GM18505 (cell line): ENCODE data around the gene VPS39.

ENCODE experiments used
- ATAC-seq: cut with Tn5 transposase; IDR thresholded peaks from one replicate; pipeline ENCODE4 v1.9.1; 2021; ENCODE audit not compliant: unreplicated experiment
- POLR2A ChIP-seq: IDR thresholded peaks from 4 replicates; pipeline ENCODE4 v1.6.1; 2011; ENCODE audit warnings: borderline replicate concordance; ENCODE audit not compliant: insufficient read depth, insufficient read length; ENCODE audit errors: extremely low read depth

The VPS39 gene

GRCh38 chr15:42143356-42143755 is 64.7 kb downstream of the VPS39 start:
- no peak for TF ChIP-seq POLR2A
- ATAC-seq = no peak

DNA sequence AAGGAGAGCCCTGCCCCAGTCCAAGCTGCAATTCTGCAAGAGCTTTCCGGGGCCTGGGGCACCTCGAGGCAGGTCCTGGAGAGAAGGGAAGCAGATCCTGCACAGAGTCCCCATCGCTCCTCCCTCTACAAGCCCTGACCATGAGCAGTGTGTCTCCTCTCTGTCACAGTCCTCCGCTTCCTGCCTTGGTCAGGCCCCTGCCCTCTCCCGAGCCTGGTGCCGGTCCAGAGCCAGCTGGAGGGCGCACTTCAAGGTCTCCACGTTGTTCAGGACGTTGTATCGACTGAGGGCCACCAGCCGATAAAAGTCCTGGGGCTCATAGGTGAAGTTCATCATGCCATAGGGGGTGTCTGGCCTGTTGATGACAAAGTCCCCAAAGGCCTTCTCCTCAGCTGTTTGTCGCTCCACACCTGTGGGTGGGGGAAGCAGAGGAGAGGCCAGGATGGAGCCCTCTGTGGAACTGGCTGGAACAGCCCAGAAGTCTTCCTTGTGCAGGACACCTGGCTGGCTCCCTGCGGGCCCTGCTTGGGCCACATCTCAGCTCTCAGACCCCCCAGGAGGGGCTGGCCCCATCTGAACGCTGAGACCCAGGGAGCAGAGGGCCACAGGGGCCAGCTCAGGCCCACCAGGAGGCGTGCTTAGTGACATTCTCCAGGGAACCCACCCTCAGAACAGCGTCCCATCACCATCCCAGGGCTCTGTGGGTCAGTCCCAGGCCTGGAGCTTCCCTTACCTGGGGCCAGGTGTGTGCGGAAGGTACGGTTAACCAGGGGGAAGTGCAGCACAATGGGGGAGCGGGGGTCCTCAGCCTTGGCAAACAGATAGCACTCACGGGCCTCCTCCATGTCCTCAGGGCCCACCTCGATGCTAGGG is 66.1 kb downstream of the VPS39 start:
- no peak for ATAC-seq
- TF ChIP-seq POLR2A = no peak

GRCh38 chr15:42141246-42141645 is 66.9 kb downstream of the VPS39 start:
- TF ChIP-seq POLR2A = no peak
- ATAC-seq = no peak

GRCh38 chr15:42140383-42141070 is 67.6 kb downstream of the VPS39 start:
- TF ChIP-seq POLR2A = no peak
- no peak for ATAC-seq

DNA sequence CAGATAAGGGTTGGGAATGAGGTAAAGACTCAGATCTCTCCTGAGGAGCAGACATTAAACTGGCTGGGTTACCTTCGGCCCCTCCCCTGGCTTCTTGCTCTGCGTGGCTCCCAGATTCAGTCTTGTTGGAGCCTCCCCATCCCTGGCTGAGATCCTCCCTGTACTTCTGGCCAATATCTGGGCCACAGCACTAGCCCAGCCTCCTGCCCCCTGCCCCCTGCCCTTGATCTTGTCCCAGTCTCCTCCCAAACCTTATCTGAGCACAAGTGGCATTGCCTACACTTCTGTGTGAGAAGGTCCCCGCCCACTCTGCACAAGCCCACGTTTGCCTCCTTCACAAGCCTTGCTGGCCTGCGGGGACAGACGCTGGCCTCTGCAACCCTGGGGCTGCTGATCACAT is 68.5 kb downstream of the VPS39 start:
- no peak for ATAC-seq
- TF ChIP-seq POLR2A = no peak

DNA sequence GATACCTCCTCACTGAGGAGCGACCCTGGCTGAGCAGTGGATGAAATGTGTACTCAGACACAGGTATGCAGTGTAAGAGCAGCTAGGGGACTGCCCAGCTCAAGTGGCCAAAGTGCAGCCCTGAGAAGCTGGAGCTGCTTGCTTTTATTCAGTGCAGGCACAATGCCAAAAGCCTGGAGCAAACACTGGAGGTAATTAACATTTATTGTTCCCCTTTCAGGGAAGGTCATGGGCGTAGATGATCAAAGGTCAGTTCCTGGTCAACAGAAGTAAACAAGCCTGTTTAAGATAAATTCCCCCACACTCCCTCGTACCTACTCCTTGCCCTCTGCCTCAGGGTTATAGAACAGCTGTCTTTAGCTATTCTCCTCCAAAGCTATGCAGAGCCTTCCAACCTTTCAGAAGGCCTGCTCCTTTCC is 69.1 kb downstream of the VPS39 start:
- TF ChIP-seq POLR2A = no peak
- ATAC-seq = no peak

DNA sequence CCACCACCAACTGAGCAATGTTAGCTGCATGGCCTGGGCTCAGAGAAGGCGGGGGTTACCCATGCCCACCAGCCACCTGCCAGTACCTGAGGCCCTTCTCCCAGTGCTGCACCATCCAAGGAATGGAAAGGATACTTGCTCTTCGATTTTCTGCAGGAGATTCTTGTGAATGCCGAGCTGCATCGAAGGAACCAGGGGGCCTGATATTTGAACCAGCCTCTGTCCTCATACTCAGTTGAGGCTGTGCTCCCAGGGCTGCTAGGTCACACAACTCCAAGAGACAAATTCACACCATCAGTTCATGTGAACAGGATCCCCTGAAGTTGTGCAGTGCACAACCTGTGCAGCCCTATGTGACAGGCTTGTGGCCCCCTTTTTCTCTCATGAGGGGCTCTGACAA is 69.7 kb downstream of the VPS39 start:
- no peak for ATAC-seq
- no peak for TF ChIP-seq POLR2A

GRCh38 chr15:42137461-42138261 is 70.4 kb downstream of the VPS39 start:
- no peak for ATAC-seq
- TF ChIP-seq POLR2A = no peak

DNA sequence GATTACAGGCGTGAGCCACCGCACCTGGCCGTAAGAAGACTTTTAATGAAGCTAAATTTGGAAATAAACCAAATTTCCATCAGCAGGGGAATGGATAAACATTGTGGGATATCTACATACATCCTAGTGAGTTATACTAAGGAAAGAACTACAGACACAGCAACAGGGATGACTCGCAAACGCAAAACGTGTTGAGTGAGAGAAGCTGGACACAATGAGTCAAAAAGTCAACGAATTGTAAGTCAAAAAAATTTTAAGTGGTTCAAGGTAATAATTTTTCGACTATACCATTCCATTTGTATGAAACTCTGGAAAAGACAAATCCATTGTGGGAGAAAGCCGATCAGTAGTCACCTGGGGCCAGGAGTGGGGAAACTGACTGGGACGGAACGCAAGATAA is 71.6 kb downstream of the VPS39 start:
- no peak for ATAC-seq

GRCh38 chr15:42135351-42135750 is 72.8 kb downstream of the VPS39 start:
- TF ChIP-seq POLR2A = no peak
- ATAC-seq = no peak

More for the DNA sequence above, 71.6 kb downstream of the VPS39 start:
- no peak for TF ChIP-seq POLR2A

DNA sequence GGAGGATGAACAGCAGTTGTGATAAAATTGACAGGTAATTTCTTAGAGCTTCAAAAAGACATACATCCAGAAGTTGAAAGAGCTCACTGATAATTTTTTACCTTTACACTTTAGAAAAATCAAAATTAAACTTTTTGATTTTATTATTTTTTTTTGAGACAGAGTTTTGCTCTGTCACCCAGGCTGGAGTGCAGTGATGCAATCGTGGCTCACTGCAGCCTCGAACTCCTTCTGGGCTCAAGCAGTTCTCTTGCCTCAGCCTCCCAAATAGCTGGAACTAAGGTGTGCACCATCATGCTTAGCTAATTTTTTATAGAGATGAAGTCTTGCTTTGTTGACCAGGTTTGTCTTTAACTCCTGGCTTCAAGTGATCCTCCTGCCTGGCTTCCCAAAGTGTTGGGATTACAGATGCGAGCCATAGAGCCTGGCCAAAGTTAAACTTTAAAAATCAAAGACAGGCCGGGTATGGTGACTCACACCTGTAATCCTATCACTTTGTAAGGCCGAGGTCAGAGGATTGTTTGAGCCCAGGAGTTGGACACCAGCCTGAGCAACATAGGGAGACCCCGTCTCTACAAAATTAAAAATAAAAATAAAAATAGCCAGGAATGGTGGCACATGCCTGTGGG is 73.4 kb downstream of the VPS39 start:
- no peak for ATAC-seq
- TF ChIP-seq POLR2A = no peak

DNA sequence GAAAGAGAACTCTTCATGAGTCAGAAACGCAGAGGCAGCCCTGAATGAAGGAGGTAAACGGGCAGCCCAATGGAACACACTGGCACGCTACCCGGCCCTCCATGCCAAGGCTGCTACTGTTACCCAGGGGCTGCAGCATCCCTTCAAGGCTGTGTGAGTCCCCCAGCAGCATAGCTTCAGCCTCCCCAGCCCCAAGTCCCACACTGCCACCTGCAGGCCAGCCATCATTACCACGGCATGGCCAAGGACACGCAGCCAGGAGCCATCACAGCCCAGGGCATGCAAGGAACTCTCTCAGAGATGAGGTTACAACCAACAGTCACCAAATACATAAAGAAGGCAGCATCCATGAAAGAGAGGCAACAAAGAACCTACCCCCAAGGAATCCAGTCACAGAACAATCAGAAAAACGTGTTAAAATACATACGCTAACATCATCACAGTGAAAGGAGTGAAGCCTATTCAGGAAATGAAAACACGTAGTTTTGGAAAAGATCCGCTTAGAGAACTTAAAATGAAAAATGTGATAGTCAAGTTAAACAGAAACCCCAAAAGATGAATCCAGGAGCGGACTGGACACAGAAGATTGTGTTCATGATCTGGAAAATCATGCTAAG is 74.1 kb downstream of the VPS39 start:
- TF ChIP-seq POLR2A = no peak
- ATAC-seq = no peak

DNA sequence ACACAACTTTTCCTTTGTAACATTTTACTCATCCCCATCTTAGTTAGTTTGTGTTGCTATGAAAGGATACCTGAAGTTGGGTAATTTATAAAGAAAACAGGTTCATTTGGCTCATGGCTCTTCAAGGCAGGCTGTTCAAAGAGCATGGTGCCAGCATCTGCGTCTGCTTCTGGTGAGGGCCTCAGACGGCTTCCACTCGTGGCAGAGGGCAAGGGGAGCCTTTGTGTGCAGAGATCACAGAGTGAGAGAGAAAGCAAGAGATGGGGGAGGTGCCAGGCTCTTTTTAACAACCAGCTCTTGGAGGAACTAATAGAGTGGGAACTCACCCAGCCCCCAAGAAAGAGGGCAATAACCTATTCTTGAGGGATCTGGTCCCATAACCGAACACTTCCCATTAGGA is 74.7 kb downstream of the VPS39 start:
- no peak for ATAC-seq
- TF ChIP-seq POLR2A = no peak
